Measurements from ENCODE around the gene CRACR2B. TPM values are rescaled to one million over a fixed set of nuclear protein-coding genes. Genes with fewer than 3 reads are reported as not detected.

CRACR2B gene
- total RNA-seq, 3 donors from 2014 or later, result 14.7 to 152 (median 86.2) TPM

DNA sequence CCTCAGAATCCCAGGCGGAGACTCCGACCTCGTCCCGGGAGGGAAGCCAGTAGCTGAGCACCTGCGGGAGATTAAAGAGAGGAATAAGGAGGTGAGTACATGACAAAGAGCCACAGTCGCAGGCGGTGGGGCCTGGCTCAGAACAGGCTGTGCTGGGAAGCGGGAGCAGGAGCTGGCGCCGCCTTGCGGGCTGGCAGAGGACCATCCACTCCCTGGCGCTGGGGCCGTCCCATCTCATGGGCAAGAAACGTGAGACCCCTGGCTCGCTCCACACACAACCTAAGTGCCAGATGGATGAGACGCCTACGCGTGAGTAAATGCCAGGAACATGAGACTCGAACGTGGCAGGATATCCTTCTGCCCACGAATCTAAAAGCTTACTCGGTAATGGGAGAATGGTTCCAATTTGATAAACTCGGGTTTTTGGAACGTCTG lies 44.1 kb upstream of the CRACR2B start:
- Histone ChIP-seq H3K4me3 (no peak overlapping the region), H3K9me3 (no peaks in the 10 kb centered on the region), H3K36me3 (no peaks in the 10 kb centered on the region), H3K27ac (peak overlapping the region; percentile 26 to 40), H3K4me1 (no peaks in the 10 kb centered on the region), H3K27me3 (no peaks in the 10 kb centered on the region)
- TF ChIP-seq POLR2A (IDR thresholded peaks at IDR 0.05), result no peak
- peak; percentile 32 to 53 (median 44) for TF ChIP-seq POLR2AphosphoS5 (IDR thresholded peaks at IDR 0.05)
- peak; percentile 53 to 64 (median 60) for TF ChIP-seq CTCF (IDR thresholded peaks at IDR 0.05)
- intact Hi-C loops (cut with DNase I; ENCODE audit: low total_unique reads), result no loop called here
- peak; percentile 84 to 85 for DNase-seq (ENCODE audit: low spot score in 2 of 2)

GRCh38 chr11:786235-787083 lies 41.3 kb upstream of the CRACR2B start:
- intact Hi-C loops (cut with DNase I; ENCODE audit: low total_unique reads), result no loop called here
- H3K36me3 ChIP-seq, result no peaks in the 10 kb centered on the region
- H3K27me3 ChIP-seq, result peaks cover 0 to 11% of the 10 kb centered on the region in 2 donors
- H3K4me3 ChIP-seq, result no peak overlapping the region
- H3K4me1 ChIP-seq, result no peaks in the 10 kb centered on the region
- H3K9me3 ChIP-seq, result no peaks in the 10 kb centered on the region
- TF ChIP-seq CTCF (IDR thresholded peaks at IDR 0.05), result no peak
- no peak for TF ChIP-seq POLR2A (IDR thresholded peaks at IDR 0.05)
- TF ChIP-seq POLR2AphosphoS5 (IDR thresholded peaks at IDR 0.05), result no peak
- H3K27ac ChIP-seq, result no peak overlapping the region
- DNase-seq (ENCODE audit: low spot score in 2 of 2), result no peak

- Histone ChIP-seq H3K27me3 (peaks cover 0 to 11% of the 10 kb centered on the region in 2 donors), H3K9me3 (no peaks in the 10 kb centered on the region), H3K27ac (no peak overlapping the region), H3K36me3 (no peaks in the 10 kb centered on the region), H3K4me3 (no peak overlapping the region), H3K4me1 (no peaks in the 10 kb centered on the region)
- intact Hi-C loops (cut with DNase I; ENCODE audit: low total_unique reads), result no loop called here
- TF ChIP-seq POLR2AphosphoS5 (IDR thresholded peaks at IDR 0.05), result no peak
- TF ChIP-seq CTCF (IDR thresholded peaks at IDR 0.05), result no peak
- TF ChIP-seq POLR2A (IDR thresholded peaks at IDR 0.05), result no peak
- DNase-seq (ENCODE audit: low spot score in 2 of 2), result no peak
These were observed 40.5 kb upstream of the CRACR2B start for GRCh38 chr11:787084-787675.

DNA sequence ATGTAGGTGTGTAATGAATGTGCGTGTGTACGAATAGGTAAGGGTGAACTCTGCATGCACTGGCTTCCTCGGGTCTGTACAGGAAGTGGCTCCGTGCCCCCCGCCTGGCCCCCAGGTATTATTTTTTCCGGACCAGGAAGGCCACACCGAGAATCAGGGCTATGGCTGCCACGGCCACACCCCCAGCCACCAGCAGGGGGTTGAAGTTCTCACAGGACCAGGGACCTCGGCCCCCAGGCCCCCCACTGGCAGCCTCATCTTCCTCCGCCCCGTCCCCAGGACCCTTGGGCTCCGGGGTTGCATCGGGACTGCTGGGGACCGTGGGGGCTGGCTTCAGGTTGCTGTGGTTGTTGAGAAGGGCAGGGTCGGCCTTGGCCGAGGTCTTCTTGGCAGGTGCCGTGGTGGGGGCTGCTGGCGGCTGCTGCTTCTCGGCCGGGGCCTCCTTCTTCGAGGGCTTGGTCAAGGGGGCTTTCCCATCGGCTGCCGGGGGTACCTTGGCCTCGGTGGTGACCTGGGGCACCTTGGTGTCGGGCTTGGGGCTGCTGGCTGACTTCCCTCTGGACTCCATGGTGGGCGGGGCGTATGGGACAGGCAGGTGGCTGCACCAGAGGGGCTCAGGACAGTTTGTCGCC lies 39.6 kb upstream of the CRACR2B start:
- TF ChIP-seq POLR2A (IDR thresholded peaks at IDR 0.05), result no peak
- Histone ChIP-seq H3K4me3 (no peak overlapping the region), H3K27me3 (peaks cover 0 to 11% of the 10 kb centered on the region in 2 donors), H3K27ac (no peak overlapping the region), H3K4me1 (no peaks in the 10 kb centered on the region), H3K36me3 (no peaks in the 10 kb centered on the region), H3K9me3 (no peaks in the 10 kb centered on the region)
- intact Hi-C loops (cut with DNase I; ENCODE audit: low total_unique reads), result no loop called here
- no peak for DNase-seq (ENCODE audit: low spot score in 2 of 2)

DNA sequence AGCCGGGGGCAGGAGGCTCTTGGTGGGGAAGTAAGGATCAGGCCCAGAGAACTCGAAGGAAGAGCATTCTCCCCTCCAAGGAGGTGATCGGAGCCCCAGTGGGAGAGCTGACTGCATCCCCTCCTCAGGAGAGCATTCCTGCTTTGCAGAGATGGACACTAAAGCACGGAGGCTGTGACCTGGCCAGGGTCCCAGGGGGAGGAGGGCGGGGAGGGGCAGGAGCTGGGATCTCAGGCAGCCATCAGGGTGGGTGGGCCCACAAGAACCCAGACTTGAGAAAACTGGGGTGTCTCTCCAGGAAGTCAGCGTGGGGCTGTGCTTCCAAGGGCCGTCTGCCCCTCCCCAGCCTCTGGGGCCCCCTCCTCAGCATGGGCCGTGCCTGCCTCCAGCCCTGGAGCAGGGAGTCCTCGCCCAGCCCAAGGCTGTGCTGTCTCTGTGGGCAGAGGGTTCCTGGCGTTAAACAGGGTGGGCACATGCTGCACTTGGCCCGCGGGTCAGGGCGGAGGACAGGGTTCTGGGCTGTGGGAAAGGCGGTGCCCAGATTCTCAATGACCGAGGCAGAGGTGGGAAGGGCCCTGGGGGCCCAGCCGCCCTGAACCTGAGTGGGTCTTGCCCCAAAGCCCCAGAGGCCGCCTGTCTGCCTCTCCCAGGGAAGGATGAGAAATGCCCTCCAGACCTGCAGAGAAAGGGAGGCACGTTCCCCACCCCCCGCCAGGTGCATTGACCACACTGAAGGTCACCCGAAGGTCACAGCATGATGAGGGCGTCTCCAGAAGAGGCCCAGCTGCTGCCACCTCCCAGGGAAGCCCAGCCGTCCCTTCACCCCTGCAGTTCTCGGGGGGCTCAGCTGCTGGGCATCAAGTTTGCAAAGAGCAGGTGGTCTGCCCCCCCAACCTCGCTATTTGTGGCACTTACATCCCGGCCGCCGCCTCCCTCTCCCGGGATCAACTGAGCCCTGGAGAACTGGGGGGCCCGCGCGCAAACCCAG lies 38.5 kb upstream of the CRACR2B start:
- Histone ChIP-seq H3K4me1 (no peaks in the 10 kb centered on the region), H3K4me3 (no peak overlapping the region), H3K27me3 (peaks cover 0 to 11% of the 10 kb centered on the region in 2 donors), H3K27ac (no peak overlapping the region), H3K9me3 (no peaks in the 10 kb centered on the region), H3K36me3 (no peaks in the 10 kb centered on the region)
- DNase-seq (ENCODE audit: low spot score in 2 of 2), result no peak
- TF ChIP-seq POLR2AphosphoS5 (IDR thresholded peaks at IDR 0.05), result no peak
- no peak for TF ChIP-seq CTCF (IDR thresholded peaks at IDR 0.05)
- no peak for TF ChIP-seq POLR2A (IDR thresholded peaks at IDR 0.05)
- intact Hi-C loops (cut with DNase I; ENCODE audit: low total_unique reads), result no loop called here
